CD4-positive, alpha-beta T cell treated with Interleukin-10 for 1 hour (primary cell): ENCODE results near the gene SBF2.

ENCODE experiments used
- DNase-seq: peaks from one replicate; pipeline ENCODE4 v3.0.0-alpha.2; 2020

SBF2 gene

DNA sequence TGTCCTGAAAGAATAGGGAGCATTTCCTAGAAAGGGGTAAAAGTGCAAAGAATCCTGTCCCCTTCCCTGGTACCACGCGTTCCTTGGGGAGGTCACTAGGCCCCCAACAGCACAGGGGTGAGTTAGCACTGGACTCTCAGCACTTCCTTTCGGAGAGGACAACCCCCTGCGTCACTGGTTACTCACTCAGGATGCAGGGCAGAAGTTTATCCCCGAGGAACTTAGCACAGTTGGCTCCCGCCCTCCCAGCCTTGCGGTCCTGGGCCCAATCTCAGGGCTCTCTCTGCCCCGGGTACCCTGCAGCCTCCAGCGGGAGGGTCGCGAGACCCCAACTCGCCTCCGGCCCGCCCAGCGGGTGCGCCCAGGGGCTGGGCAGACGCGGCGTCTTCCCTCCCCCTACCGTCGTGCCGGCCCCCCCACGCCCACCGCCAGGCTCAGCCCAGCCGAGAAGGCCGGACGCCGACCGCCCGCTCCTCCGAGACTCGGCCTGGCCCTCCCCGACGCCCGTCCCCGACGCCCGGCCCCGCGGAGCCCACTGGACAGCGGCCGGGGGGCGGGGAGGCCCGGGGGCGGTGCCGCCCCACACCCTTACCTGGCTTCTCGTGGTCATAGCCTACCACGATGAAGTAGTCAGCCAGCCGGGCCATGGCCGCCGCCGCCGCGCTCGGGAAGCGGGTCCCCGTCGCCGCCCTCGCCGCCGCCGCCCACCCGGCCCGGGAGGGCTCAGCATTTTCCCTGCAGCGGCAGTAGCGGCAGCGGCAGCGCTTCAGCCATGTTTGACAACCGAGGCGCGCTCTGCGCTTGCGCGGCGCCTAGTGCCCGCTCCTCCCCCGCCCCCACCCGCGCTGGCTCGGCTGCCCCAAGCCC is at the start of gene SBF2:
Gene SBF2, minus strand, starts transcription at position 797 of the 867 bp plus-strand sequence. Its CDS starts 150 bp downstream, at position 647.
- DNase-seq: peak; percentile 81

DNA sequence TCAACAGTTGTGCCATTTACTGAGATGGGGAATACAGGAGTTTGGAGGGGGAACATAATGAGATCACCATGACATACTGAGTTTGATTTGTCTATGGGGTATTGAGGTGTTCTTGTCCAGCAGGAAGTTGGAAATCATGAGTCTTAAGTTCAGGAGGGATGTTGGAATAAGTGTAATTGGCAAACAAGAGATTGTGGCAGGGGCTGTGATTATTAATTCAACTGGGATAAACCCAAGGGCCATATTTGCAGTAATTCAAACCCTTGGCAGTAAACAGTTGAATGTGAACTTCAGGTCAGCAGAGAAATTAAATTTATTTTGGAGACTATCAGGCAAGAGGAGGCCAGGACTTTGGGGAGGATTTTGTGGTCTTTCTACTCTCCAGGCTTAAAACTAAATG is 44.3 kb upstream of the SBF2 start:
- no peak for DNase-seq

DNA sequence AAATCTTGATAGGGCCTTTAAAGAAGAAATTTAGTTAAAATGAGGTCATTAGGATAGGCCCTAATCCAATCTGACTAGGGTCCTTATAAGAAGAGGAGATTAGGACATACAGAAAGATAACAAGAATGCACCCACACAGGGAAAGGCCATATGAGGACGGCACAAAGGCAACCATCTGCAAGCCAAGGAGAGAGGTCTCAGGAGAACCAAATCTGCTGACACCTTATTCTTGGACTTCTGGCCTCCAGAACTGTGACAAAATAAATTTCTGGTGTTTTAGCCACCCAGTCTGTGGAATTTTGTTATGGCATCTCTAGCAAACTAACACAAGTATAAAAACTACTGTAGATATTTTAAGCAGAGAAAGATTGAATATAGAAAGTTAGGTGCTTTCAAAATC is 39.5 kb upstream of the SBF2 start:
- DNase-seq: no peak

DNA sequence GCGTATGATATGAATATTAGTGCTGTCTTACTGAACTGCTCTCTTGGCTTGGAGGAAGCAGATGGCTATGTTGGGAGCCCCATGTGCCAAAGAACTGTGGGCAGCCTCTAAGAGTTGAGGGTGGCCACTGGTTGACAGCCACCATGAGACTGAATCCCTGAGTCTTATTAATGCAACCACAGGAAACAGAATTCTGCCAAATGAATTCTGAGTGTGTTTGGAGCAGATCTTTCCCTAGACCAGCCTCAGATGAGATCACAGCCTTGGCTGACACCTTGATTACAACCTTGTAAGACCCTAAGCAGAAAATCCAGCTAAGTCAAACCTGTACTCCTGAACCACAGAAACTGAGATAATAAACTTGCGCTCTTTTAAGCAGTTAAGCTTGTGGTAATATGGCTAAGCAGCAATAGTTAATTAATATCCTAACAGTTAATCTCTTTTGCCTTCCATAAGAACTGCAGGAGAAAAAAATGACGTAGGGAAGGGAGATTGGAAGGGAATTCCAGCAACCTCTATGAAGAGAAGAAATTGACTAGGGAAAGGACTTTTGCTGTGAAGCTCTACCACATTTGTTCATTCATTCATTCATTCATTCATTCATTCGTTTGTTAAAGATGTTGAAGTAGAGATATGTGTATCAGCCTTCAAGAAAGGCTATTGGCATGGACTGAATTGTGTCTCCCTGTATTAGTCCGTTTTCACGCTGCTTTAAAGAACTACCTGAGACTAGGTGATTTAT is 37.7 kb upstream of the SBF2 start:
- no peak for DNase-seq

DNA sequence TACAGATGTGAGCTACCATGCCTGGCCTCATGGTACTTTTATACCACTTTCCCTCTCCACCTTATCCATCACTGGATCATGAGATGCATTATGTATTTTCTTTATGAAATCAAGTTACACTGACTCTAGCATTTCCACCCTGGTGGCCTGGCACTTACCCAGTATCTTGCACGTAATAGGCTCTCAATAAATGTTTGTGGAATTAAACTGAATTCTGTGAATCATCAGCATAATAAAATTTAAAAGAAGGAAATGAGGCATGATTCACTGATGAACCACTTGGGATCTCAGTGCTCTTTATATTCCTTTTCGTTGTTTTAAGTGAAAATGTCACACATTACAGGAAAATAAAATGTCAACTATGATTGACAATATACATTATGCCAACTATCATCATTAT is 35.9 kb upstream of the SBF2 start:
- no peak for DNase-seq

DNA sequence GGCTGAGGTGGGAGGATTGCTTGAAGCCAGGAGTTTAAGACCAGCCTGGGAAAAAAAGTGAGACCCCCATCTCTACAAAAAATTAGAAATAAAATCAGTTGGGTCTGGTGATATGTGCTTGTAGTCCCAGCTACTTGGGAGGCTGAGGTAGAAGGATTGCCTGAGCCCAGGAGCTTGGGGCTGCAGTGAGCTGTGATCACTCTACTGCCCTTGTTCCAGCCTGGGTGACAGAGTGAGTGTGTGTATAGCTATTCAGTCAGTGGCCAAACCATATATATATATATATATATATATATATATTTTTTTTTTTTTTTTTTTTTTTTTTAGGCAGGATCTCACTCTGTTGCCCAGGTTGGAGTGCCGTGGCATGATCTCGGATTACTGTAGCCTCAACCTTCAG is 35.3 kb upstream of the SBF2 start:
- no peak for DNase-seq

DNA sequence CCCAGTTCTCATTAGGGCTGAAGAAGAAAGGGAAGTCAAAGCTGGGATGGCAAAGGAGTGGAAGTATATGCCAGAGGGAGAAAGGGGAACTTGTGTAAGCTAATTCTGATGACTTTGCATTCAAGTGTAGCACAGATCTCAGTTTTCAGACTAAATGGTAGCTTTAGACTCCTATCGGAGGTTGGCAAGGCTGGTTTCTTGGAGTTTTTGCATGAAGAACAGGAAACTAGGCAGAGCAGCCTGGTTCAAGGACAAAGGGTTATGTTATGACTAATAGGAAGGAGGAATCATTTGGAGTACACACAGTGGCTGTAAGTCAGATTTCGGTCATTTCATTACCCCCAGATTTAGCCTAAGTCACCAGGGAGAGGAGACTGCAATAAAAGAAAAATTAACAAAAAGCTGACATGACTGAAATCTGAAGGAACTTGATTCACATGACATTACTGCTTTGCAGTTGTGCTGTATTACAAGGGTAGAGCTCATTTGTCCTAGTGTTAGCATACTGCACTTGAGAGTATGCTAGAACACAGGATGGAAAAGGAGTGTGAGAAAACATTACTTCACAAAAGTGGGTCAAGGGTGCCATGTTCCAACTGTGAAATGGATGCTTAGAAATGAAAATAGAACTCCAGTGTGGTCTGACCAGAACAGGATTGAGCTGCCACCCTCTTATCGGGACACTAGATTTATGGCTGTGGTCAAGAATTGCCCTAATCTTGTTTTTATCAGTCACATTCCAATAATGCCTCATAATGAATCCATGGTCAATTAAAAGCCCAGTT is 34.5 kb upstream of the SBF2 start:
- no peak for DNase-seq

DNA sequence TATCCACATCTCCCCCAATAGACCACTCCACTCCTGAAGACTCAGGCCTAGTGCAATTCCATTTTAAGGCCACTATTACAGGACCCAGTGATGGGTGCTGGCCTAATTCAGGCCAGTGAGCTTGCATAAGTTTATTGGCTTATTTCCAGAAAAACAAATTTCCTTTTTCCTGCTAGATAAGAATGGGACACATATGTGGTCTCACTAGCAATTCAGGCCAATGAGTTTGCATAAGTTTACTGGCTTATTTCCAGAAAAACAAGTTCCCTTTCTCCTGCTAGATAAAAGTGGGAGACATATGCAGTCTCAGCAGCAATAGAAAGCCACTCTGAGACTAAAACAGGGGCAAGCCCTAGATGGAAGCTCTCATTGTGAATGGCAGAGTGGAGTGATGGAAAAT is 33.2 kb upstream of the SBF2 start:
- DNase-seq: no peak

DNA sequence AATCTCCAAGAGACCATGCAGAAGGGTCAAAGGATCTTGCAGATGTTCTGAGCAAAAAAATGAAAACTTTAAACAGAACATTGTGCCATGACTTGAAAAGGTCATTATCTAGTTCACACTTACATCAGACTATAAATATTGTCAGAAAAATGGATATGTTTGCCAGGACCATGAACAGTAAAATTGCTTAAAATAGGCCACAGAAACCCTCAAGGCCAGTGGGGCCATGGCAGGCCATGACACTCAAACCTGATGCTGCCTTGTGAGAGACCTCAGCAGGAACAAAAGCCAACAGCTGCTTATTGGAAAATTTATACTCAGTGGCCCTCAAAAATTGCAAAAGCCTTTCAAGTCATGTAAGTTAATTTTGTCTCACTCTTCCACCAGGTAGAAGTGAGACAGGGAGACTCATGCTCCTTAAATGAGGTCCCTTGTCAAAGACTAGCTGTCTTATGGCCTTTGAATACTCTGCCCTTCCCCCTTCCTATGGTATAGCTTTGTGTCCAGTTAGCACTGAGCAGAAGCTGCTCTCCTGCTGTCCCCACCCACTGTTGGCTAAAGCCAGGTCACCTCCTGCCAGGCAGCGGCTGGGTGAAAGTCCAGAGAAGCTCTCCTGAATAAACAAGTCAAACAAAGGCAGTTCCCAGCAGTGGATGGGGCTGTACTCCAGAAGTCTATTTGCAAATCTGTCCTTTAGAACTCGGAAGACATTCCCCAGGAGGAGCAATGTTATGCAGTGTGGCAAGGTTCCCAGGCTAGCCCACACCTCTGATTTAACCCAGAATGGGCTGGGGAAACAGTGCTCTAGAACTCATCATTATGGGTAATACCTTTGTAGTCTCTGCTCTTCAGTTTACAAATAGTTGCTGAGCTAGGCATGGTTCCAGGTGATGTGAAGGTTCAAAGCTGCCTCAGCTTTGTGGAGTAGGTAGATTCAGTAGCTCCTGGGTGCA is 32.3 kb upstream of the SBF2 start:
- no peak for DNase-seq

DNA sequence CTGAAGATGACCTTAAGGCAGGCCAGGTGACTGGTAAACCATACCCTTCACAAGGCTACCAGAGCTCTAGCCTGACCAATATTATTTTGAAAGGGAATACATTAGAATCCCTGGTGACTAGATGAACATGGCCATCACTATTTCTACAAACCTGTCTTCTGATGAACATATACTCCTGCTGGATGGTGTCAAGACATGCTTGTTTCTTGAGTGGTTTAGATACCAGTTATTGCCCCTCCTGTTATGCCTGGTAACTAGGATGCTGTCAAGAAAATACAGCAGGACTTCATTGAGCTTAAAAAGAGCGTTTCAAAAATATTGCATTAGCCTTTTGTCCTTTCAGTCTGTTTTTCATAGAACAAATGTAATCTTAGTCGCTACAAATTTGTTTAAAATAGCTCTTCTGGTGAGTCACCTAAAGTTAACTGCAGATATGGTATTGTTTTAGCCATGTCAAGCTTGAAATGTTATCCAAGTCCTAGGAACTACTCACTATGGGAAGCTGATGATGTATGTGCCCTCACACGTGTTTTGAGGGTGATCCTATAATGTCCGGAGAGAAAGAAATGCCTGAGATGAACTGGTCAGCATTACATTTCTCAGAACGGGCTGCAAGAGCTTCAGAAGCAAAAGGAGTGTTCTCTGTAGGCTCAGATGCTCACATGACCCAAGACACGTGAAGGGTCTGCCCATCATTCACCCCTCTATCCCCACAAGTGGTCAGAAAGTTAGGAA is 31.4 kb upstream of the SBF2 start:
- DNase-seq: no peak

DNA sequence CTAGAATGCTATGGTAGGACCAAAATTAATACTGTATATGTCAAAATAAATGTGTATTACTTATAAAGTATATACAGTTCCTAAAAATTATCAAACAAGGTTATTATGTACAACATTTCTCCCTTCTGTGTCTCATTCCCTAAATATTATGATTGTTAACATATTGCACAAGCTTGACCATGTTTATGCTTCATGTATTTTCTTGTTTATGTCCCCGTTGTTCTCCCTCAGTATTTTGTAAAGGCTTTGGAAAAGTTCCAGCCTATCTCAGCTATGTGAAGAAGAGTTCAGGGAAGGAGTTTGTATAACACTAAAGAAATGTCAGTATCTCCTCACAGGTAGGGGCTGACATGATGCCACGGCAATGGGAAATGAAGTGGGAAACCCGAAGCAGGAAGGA is 30.5 kb upstream of the SBF2 start:
- no peak for DNase-seq

DNA sequence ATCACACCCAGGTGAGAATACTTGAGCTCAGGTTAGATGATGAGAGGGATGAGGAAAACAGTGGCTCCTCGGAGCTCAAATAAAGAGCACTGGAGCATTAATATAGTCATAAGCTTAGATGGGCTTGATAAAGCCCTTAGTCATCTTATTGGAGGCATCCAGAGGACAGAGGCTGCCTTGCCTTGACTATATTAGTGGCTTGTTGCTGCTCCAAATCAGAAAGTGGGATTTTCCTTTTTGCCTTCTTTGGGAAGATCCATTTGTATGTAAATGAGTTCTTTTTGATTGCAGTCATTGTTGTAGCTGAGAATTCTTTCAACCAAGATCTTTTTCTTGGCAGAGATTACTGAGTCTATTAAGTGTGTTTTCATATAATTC is 29.8 kb upstream of the SBF2 start:
- no peak for DNase-seq

DNA sequence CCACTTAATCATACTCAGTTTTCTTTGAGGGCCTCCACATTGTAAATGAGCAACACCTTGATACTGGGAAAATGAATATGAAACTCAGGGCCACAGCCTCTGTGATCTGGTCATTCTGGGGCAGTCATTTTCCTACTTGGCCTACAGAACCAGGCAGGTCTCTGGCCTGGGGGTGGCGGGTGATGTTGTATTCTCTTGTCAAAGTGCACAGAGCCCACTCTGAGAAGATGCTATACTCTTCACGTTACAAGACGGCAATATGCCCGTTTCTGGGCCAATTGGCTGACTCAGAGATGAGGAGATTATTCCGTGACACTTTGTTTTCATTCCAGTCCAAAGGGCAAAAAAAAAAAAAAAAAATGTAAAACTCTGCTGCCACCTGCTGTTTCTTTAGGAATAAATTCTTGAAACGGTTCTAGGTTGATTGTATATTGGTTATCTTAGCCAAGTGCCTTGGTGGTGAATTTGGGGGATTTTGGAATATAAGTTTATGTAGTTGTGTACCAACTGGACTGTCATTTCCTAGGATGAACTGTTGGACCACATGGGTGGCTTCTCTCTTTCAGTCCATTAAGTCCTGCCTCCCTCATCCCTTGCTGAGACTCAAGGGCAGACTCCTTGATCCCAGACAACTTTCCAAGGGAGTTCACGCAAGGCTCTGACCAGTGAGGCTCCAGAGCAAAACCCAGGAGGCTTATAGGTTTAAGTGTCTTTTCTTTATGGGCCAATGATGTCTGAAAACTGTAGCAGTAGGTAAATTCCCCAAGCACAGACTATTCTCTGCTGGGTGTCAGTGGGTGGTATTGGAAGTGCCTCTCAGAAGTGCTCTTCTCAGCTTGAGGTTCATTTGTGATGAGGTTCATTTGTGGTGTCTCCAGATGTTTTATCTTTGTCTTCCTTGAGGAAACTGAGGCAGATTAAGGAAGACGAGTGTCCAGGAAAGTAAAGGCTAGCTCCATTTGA is 29.1 kb upstream of the SBF2 start:
- DNase-seq: peak; percentile 33

DNA sequence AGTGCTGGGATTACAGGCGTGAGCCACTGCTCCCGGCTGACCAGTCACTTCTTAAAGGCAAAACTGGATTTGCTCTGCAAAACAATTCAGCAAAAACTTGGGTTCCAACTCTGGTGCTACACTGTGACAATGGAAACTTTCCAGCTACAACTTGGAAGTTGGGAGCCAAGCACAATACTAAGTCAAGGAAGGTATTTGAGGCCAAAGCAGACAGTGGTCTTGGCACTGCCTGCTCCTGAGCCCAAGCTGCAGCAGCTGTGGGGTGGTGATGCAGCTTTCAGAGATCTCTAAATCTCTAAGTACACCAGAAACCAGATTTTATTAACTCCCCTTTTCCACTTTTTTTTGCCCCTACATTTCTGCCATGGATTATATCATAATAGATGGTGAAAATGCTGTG is 28.4 kb upstream of the SBF2 start:
- DNase-seq: no peak

DNA sequence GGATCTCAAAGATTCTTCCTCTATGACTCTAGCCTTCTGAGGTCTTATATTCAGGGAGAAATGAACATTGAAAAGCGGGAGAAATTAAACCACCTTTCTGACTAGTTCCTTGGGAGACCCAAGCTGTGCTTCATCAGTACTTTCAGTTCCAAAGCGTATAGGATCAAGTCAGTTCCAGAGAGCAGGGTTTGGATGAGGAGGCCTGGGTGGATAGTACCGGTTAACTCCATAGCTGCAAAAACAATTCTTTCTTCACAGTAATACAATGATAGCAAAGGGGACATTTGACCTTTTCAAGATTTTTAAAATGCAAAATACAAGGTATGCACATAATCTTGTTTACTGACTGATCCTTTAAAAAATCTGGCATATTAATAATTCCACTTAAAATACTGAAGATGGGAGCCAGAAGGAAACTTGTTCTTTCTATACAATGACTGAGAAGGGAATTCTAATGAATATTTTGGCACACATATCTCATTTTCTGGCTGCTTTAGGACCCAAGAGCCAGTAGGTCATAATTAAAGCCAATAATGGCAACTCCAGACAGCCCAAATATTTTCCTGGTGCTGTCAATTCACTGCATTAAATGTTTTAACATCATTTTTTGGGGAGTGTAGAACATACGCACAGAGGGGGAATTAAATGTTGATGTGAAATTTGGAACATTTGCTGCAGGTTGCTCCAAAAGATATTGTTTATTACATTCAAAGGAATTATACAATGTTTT is 26.9 kb upstream of the SBF2 start:
- DNase-seq: no peak

DNA sequence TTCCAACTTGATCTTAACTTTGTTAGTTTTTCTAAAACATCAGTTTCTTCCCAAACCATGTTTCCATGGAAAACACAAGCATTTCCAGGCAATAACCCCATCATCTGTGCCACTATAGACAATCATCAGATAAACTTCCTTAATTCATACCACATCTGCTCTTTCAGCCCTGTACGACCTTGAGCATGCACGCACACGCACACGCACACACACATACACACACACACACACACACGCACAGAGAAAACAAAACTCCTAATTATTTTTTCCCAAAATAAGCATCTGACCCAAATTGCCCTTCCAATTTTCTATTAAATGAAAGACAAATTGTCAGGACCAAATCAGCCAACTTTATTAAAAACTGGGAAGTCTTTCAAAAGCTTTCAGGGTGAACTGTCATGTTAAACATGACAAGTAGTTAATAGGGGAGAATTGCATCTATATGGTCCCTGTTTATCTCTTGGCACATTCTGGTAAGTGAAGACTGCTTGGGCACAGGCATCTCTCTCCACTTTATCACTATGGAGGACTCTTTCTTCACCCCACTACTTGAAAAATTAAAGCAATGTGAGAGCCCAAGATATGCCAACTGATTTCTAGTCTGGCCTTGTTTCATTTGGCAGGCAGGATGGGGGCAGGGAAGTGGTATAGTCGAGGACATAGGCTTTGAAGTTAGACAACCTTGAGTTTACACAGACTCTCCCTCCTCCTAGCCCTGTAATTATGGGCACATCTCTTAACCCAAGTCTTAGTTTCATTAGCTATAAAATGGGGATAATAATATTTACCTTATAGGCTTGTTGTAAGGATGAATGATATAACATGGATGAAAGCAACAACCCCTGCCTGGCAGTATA is 25.9 kb upstream of the SBF2 start:
- DNase-seq: no peak

DNA sequence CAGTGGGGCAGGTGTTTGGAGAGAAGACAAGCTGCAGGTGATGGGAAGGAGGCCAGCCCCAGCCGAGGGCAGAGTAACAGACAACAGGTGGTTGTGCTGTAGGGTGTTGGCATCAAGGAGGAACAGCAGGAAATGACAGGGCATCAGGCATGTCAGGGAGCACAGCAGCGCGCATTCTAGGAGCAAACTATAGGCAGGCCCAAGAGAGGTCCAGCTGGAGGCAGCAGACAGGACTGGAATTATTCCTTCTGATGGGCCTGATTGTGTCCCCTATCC is 24.4 kb upstream of the SBF2 start:
- no peak for DNase-seq

DNA sequence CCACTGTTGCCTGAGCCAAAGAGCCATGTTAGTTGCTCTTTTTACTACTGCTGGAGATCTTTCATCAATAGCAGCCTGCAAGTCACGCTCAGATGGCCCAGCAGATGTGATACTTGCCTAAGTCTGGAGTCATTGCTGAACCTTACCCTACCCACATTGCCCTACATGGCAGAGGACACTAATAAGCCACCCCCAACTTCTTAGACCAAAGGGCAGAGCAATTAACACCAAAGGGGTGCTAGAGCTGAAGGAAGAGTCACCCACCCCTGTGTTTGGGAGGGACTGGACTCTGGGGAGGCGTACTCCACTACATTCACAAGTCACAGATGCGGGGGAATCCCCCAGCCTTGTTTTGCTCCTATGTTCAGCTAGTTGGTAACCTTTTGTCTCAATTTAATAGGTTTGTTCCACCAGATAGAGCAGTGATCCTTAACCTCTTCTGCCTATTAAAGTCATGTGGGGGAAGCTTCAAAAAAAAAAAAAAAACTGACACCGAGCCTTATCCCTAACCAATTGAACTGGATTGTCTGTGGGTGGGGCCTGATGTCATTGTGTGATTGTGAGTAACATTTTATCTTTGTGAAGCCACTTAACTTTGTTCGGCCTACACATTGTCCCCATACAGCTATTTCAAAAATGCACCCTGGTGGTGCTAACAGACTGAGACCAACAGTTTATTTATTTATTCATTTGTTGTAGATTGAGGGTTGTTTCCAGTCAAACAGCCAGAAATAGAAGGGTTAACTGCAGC is 23.9 kb upstream of the SBF2 start:
- DNase-seq: no peak
